K562 (cell line): Measurements from ENCODE around the gene CD3D.

Source experiments
- PHF20 ChIP-seq: fragments of 450-650 bp; IDR thresholded peaks from 2 replicates; pipeline ENCODE4 v1.6.1; 2018; ENCODE audit not compliant: partially characterized antibody
- RFX1 ChIP-seq: fragments of 450-650 bp; IDR thresholded peaks from 2 replicates; pipeline ENCODE4 v1.6.1; 2016; ENCODE audit warnings: mild to moderate bottlenecking, moderate library complexity
- SRSF9 ChIP-seq: fragments of 200-400 bp; formaldehyde crosslinking; IDR thresholded peaks from 2 replicates; pipeline ENCODE4 v1.6.1; 2017; ENCODE audit warnings: low read depth, low read length, borderline replicate concordance
- USF1 ChIP-seq: sonication (generic); formaldehyde crosslinking; IDR thresholded peaks from 2 replicates; pipeline ENCODE4 v1.9.0; 2022; ENCODE audit warnings: mild to moderate bottlenecking, missing genetic modification reagents

GRCh38 chr11:118314988-118315411 is 27.5 kb downstream of the CD3D start:
- no peak for TF ChIP-seq USF1 (CRISPR knock-in tag)
- TF ChIP-seq PHF20, result no peak
- no peak for TF ChIP-seq RFX1
- TF ChIP-seq SRSF9, result no peak
